ENCODE results near the gene ABCA2.

Gene ABCA2

DNA sequence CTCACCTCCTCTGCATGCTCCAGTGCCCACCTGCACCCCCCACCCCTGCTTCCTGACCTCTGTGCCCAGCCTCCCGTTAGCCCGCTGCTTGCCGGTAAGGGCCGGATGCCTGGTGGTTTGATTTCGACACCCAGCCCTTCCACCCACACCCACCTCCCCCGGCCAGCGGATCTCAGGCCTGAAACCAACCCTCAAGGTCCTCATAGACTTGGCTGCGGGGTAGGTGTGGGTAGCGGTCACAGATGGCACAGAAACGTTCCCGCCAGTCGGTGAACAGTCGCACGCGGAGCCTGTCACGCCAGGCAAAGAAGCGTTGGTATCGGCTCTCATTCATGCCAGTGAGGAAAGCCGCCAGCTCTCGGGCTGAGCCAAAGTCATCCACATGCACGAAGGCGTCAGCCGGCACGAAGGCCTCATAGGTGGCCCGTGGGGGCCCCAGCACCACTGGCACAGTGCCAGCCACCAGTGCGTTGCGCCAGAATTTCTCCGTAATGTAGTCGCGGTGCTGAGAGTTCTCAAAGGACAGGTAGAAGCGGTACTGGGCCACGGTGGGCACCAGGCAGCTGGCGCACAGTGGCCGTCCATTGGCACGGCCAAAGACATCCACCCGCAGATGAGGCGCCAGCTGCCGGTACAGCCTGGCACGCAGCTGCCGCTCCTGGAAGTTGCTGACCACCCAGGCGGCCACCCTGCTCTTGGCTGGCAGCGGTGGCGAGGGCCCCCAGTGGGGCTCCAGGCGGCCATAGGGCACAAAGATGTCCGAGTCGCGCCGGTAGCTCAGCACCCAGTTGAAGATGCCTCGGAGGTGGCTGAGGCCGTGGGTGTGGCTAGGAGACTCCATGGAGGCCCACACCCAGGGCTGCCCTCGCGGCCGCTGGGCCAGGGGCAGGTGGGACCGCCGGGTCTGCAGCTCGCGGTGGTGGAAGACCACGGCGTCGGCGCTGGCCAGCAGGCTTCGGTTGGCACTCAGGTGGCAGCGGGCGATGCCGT is 2.8 kb upstream of the ABCA2 start:
- peak; percentile 25 for DNase-seq

DNA sequence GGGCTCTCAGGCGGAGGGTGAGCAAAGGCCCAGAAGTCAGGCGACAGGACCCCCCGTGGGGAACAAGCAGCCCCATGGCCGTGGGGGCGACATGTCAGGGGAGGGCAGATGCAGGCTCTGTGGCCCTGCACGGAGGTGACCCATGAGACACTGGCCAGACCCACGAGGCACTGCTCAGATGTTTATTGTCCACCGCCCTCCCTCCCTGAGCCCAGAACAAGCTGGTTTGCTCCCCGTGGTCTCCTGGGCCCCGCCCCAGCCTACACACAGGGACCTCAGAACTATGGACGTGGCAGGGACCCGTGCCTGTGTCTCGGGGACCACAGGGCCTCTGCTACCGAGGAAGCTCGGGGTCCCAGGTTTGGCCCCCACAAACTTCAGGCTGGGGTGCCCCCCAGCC is 2.0 kb upstream of the ABCA2 start:
- DNase-seq = no peak

DNA sequence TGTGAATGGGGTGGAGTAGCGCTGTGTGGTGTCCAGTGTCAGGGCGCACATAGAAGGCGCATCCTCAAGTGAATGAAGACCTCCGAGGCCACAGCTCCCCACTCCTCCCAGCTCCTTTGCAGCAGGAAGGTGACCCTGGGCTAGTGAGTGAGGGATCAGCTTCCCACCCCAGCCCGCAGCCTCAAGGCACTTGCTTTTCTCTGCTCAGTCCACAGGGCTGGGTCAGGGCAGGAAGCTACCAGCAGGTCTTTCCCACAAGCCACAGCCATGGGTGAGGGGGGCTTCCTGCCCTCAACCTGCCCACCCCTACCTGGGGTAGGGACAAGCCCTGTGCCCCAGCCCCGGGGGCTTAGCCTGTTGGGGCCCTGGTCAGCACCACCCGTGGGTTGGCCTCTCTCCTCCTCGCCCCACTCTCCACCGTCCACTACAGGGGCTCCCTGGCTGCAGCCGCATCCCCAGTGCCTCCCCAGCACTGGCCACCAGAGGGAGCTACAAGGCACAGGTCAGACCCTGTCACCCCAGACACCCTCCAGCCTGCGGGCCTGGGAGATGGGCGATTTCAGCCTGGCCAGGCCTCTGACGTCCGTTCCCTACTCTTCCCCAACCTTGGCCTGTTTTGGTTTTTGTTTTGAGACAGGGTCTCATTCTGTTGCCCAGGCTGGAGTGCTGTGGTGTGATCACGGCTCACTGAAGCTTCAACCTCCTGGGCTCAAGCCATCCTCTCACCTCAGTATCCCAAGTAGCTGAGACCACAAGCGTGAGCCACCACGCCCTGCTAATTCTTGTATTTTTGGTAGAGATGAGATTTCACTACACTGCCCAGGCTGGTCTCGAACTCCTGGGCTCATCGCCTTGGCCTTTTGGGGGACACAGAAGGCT is 1.3 kb upstream of the ABCA2 start:
- DNase-seq = peak; percentile 75

DNA sequence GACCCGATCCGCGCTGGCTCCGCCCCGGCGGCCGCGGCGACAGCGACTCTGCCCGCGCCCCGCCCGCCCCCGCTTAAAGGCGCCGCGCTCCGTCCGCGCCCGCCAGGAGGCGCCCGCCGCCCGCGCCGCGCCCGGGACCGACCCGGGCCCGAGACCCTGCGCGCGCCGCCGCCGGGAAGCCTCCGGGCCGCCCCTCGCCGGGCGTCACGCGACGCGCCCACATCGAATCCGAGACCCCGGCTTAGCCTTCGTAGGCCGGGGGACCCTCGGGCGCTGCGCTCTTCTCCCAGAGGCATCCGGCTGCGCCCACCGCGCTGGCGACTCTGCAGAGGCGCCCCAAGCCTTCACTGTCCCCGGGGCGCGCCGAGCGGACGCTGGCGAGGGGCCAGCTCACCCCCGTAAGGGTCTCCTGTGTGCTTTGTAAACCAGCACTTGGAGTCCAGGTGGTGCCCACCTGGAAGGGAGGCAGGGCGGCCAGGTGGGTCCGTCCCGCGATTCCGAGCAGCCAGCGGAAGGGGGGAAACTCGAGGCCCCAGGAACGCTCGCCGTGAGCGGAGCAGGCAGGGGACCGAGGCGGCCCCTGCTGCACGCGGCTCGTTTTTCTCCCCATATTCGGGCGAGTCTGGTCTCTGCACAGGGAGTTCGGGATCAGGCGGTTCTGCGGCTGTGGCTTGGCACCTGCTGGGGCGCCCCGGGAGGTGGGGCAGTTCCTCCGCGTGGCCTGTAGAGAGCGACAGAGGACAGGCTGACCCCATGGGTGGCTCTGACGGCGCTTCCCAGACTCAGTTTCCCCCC is 423 bp upstream of the ABCA2 start:
- peak; percentile 65 for DNase-seq

DNA sequence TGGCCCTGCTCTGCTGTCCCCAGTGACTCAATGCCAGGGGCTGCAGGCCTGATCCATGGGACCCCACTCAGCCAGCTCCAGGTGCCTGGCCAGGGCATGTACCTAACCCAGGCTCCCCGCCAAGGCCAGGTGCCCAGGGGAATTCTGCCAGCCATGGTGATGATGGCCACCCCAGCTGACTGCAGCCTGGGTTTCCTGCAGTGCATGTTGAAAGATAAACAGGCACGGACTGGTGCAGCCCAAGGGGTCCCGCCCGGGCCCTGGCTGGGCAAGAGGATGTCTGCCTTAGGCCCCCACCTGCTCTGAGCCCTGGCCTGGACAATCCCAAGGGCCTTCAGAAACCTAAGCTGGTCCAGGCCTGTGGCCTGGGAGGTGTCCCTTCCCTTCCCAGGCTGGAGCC is 1.2 kb downstream of the ABCA2 start:
- DNase-seq = no peak

DNA sequence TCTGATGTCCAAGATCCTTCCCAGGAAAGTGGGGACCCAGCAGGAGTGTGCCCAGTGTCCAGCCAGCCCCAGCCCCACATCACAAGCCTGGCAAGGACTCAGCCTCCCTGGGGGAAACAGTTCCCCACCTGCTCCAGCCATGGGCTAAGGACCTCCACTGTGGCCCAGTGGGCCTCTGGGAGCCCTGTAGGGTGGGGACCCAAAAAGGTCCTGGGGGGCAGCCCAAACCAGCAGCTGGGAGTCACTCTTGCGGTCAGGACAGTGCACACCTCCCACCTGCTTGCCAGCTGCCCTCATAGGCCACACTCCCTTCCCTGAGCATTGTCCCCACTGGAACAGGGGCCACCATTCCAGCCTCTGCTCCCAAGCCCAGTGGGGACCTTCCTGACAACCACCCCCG is 1.7 kb downstream of the ABCA2 start:
- no peak for DNase-seq

DNA sequence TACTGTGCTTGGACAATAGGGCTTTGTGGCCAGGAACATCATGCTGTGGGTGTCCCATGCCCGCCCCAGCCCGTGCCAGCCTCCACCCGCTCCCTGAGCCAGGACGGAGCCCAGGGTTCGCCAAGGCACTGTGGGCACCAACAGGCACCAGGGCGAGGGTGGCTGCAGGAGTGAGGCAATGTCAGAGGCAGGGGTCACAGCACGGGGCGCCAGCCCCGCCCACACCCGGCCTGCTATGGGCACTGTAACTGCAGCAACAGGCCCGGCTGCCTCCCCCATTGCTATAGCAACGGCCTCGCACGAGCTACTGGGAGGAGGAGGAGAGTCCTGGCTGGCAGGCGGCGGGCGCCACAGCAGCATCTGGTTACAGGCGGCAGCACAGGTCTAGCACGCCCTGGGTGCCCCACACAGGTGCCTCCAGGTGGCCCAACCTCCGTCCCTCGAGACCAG is 2.5 kb downstream of the ABCA2 start:
- no peak for DNase-seq

DNA sequence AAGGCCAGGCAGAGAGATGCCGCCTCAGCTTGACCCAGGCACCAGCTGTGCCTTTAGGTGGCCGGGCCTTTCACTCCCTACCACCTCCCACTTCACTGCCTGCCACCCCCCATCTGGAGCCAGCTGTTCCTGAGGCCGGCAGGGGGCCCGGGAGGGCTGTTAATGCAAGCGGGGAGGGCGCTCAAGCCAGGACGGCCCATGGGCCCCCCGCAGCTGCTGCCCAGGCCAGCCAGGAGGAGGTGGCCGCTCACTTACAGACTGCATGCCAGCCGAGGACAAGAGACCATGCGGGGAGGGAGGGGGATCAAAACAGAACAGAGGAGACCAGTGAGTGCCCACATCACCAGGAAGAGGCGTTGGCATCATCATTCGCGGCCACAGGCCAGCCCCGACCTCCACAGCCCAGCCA is 4.5 kb downstream of the ABCA2 start:
- no peak for DNase-seq

DNA sequence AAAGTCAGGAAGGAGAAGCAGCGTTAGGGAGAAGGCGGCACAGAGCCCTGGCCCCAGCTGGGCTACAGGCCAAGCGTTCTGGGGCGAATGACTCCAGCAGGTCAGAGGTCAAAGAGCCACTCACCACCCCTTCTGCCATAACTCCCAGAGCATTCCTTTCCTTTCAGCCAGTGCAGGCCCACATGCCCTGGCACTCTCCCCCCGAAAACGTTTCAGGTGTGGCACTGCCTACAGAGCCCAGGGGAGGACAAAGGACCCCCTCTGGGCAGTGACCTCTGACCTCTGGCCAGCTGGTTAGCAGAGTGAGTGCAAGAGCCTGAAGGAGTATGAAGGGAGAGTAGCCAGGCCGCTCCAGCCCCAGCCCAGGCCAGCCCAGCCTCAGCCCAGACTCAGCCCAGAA is 4.9 kb downstream of the ABCA2 start:
- DNase-seq = no peak

DNA sequence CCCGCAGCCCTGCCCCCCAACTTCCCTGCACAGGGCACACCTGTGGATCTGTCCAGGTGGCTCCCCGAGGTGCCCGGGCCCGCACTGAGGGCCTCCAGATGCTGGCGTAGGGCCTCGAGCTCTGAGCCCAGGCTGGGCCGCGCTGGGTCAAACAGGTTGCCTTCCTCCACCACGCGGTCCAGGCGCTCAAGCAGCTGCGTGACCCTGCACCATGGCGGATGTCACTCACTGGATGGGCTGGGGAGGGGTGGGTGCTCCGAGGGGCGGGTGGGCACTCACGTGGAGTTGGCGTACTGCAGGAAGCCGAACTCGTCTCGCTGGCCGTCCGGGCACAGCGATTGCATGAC is 5.4 kb downstream of the ABCA2 start:
- DNase-seq = no peak

DNA sequence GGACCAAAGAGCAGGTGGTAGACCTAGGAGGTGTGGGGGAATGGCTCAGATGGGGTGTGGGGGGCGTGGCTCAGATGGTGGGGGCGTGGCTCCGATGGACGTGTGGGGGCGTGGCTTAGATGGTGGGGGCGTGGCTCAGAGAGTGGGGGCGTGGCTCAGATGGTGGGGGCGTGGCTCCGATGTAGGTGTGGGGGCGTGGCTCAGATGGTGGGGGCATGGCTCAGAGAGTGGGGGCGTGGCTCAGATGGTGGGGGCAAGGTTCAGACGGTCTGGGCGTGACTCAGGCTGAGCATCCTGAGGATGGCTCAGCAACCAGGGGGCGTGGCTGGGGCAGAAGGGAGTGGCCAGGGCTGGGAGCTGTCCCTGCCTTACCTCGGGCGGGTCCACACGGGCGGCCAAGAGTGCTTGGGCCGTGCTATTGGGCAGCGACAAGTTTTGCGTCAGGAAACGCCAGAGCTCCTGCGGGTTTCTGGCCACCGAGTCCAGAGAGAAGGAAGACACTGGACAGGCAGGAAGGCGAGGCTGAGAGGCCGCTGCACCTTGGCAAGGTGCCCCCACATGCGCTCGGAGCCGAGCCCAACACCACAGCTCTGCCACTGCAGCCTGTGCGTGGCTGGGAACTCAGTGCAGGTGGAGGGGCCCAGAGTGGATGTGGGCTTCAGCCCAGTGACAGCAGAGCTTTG is 5.9 kb downstream of the ABCA2 start:
- peak; percentile 64 for DNase-seq

DNA sequence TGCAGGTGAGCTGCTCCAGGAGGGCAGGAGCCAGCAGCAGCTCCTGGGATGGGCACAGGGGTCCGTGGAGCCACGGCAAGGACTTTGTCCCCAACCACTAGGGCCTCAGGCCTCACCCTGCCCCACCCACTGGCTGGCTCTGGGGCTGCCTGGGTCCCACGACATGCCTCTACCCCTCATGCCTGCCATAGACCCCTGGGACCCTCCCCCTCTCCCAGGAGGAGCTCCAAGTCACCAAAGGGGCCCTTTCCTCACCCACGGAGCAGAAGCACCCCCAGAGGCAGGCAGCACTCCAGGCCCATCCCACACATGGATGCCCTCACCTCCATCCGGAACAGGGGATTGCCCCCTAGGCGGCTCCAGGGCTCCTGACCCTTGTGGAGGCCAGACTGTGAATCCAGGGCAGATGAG is 6.5 kb downstream of the ABCA2 start:
- DNase-seq = no peak

DNA sequence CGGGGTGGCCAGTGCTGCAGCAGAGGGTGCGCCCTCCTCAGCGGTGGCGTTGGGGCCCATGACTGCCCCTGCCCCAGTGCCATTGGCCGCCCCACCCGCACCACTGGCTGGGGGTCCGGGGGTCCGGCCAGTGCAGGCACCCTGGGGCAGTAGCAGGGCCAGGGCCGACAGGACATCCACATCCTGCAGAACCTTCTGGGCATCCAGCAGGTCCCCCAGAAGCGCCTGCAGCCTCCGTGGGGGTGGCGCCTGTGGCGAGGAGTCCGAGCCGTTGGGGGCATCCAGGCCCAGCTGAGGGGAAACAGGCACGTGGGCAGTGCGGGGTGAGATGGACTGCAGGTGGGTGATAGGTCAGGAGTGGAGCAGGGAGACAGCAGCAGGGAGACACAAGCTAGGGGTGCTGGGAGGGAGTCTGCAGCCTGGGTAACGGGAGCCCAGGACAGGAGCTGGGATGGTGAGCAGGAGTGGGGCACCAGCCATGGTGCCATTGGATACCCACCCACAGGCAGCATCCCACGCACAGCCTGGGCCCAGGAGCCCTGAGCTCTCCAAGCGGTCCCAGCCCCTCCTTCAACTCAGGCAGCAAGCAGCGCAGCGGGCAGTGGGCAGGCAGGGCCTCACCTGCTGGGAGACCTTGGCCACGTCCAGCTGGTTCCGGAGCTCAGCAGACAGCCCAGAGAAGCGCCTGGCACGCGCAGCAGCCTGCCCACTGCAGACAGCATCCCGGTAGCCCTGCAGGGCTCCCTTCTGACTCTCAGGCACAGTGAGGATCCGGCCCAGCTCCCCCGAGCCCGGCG is 7.1 kb downstream of the ABCA2 start:
- no peak for DNase-seq

DNA sequence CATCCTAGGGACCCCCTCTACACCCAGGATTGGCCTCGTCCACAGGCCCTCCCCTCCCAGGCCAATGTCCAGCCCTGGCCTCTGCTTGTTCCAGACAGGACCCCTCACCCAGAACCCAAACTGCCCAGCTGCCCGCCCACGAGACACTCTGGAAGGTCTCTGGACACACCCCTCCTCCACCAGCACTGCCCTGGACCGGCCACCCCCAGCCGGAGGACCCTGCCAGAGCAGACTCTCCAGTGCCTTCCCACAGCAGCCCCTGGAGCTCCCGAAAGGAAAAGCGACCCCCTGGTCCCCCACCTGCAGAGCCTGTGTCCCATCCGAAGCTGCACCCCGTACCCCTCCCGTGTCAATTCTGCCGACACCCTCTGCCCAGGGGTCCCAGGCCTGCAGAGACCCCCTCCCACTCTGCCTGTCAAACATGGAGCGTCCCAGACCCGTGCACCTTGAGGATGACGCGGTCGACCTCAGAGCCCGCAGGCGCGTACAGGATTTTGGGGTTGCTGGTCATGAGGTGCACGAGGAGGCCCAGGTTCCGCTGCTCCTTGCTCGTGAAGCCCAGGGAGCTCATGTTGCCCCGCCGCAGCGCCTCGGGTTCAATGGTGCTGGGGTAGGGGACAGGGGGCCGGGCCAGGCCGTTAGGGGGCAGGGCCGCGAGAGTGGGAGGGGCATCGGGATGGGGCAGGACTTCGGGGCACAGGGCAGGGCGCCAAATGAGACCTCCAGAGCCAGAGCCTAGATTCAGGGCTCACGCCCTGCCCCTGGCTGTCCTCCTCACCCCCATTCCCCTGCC is 8.0 kb downstream of the ABCA2 start:
- DNase-seq = no peak

DNA sequence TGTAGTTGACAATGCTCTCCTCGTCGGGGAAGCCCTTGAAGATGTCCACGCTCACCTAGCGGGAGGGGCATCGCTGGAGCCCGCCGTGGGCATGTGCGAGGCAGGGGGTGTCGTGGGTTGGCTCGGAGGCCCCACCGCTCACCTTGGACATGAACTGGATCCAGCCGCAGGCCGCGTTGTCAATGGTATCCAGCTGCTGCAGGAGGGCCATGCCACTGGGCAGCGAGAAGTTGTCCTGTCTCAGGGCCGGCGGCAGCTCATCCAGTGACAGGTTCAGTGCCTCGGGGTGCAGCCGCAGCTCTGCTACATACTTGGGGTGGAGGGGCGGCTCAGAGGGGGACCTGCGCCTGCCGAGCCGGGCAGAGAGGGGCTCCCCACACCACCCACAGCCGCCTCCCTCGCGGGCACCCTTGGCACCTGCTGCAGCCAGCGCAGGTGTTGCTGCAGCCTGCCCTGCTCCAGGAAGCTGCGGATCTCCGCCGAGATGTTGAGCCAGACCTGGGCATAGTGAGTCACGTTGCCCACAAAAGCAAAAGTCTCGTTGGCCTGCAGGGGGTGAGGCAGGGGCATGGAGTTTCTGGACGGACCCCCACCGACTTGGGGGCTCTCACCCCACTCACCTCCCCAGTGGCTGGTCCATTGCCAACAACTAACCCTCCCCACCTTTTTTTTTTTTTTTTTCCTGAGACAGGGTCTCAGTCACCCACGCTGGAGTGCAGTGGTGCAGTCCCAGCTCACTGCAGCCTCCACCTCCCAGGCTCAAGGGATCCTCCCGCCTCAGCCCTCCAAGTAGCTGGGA is 9.1 kb downstream of the ABCA2 start:
- no peak for DNase-seq

DNA sequence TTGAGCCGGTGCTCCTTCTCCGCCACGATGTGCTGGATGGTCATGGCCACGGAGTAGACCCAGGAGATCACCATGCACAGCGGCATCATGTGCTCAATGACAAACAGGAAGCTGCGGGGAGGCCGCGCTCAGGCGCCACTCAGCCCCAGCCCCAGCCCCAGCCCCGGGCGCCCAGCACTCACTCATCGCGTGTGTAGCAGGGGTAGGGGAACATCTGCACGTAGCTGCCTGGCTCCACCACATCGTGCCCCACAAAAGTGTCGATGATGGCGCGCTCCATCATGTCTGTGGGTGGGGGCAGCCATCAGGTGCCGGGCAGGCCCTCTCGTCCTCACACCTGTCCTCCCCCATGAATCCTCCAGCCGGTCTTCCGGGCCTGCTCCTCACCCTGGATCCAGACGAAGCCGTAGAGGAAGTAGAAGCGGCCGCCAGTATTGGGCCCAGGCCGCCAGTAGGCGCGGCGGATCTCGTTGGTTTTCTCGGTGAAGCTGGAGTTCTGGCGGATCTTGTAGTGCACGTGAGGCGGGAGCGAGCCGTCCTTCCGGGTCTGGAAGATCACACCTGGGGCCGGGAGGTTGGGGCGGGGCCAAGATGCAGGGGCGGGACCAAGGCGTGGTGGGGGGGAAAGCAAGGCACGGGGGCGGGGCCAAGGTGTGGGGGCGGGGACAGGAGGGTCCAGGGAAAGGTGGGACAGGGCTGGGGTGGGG is 10.1 kb downstream of the ABCA2 start:
- DNase-seq = no peak

DNA sequence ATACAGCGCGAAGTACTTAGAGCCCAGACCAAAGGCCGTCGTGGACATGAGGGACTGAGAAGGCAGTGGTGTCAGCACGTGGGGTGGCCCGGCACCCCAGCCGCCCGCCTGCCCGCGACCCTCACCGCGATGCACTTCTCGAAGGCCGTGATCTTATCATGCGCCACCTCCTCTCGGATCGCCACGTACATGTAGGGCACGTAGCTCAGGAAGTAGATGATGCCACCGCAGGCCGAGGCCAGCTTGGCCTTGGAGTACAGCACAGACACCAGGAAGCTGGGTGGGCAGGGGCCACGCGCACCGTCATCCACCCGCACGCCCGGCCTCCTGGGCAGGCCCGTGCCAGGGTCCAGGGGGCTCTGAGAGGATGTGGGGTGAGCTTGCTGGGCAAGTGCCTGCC is 11.0 kb downstream of the ABCA2 start:
- DNase-seq = no peak

DNA sequence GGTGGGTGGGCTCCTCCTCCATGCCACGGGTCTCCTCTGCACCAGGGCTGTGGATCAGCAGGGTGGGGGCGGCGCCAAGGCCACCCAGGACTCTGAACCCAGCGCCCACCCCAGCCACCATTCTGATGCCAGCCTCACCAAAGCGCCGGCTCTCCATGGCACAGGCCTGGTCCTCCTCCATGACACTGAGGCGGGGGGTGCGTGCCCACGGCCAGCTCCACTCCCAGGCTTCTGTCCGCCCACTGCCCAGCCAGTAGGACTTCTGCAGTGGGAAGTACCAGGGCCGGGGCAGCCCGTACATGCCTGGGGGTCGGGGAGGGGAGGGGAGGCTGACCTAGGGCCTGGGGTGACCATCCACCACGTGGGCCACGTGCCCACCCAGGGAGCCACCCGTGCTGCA is 11.6 kb downstream of the ABCA2 start:
- no peak for DNase-seq

DNA sequence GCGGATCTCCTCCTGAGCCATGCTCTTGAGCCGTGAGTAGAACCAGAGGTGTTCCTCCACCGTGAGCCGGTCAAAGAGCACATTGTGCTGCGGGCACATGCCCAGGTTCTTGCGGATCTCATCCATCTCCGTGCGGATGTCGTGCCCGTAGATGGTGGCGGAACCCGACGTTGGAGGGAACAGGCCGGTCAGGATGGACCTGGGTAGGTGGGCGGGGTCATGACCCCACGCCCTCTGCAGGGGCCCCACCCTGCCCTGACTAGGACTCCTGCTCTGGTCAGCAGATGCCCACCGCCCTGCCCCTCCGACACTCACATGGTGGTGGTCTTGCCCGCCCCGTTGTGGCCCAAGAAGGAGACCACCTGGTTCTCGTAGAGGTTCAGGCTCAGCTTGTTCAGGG is 12.1 kb downstream of the ABCA2 start:
- DNase-seq = no peak
